GM18508 (cell line): ENCODE data around the gene TNS3.
"Not testable (repeated sequence)": the region's sequence is repeated elsewhere in the genome, so short reads cannot be mapped to it uniquely, and the experiment has no call there.

Source experiments
- ATAC-seq: cut with Tn5 transposase; IDR thresholded peaks from one replicate; pipeline ENCODE4 v1.9.1; 2021; ENCODE audit warnings: moderate number of reproducible peaks; ENCODE audit not compliant: insufficient read depth, unreplicated experiment

TNS3 gene

DNA sequence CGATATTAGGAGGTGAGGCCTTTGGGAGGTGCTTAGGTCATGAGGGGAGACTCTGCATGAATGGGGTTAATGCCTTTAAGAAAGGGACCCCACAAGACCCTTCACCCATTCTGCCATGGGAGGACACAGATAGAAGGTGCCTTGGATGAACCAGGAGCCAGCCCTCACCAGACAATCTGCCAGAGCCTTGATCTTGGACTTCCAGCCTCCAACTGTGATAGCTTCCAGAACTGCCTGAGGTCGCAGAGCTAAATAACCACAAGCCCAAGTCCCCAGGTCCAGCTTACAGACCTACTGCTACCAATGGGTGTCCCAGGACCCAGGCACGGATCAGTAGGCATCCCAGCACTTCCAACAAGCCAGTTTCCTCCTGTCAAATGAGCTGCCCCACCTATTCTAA lies 37.5 kb downstream of the TNS3 start:
- ATAC-seq: no peak

DNA sequence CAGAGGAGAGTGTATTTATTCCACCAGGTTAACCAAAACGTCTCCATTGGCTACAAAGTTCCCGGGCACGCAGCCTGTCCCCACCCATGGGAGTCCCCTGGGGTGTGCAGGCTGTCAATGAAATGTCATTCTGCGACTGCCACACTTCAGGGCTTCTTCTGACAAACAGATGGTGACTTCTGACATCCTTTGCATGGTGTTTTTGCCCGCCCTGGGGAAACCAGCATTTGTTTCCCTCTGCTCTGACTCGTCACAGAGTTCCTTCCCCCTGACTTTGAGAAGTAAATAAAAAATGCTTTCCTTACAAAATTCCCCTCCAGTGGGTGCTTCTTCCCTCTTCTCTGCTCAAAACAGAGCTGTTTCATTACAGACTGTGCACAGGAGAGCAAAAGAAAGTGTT lies 38.2 kb downstream of the TNS3 start:
- ATAC-seq: no peak

DNA sequence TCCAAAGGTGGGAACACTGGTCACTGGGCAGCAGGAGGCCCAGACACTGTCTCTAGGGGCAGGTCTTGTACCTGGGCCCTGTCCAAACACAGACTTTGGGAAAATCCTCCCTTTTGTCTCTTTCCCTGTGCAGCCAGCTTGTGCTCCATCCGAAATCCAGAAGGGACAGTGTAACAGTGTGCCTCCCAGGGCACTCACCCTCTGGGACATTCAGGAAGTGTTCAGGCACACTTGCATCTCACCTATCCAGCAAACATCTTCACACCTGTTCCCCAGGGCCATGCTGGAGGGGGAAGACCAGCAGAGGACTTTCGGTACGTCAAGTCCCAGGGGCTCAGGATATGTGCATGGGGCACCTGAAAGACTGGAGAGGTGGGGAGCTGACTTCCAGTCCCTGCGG lies 38.9 kb downstream of the TNS3 start:
- no peak for ATAC-seq

DNA sequence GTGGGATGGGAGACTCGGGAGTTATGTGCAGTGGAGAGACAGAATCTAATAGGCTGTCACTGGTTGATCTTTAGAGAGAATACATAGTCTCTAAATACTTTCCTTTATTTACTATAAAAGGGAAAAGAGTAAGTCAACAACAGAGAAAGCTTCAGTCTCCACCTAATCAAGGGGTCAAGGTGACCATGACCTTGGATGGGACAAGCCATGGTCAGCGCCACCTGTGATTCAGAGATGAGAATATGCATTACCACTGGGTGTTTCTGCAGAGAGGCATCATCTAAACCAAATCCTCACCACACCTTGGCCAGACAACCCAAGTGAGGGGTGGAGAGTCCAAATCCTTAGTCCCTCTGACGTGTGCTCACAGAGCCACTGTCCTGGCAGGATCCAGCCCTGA lies 39.9 kb downstream of the TNS3 start:
- ATAC-seq: no peak

DNA sequence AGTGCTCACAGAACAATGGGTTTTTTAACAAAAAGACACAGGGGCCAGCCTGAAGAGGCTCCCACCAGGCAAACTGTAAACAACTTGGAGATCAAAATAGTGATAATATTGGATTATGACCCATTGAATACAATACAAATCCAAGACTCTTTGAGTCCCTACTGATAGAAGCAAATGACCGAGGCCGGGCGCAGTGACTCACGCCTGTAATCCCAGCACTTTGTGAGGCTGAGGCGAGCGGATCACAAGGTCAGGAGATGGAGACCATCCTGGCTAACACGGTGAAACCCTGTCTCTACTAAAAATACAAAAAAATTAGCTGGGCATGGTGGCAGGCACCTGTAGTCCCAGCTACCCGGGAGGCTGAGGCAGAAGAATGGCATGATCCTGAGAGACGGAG lies 40.4 kb downstream of the TNS3 start:
- not testable (repeated sequence) for ATAC-seq

DNA sequence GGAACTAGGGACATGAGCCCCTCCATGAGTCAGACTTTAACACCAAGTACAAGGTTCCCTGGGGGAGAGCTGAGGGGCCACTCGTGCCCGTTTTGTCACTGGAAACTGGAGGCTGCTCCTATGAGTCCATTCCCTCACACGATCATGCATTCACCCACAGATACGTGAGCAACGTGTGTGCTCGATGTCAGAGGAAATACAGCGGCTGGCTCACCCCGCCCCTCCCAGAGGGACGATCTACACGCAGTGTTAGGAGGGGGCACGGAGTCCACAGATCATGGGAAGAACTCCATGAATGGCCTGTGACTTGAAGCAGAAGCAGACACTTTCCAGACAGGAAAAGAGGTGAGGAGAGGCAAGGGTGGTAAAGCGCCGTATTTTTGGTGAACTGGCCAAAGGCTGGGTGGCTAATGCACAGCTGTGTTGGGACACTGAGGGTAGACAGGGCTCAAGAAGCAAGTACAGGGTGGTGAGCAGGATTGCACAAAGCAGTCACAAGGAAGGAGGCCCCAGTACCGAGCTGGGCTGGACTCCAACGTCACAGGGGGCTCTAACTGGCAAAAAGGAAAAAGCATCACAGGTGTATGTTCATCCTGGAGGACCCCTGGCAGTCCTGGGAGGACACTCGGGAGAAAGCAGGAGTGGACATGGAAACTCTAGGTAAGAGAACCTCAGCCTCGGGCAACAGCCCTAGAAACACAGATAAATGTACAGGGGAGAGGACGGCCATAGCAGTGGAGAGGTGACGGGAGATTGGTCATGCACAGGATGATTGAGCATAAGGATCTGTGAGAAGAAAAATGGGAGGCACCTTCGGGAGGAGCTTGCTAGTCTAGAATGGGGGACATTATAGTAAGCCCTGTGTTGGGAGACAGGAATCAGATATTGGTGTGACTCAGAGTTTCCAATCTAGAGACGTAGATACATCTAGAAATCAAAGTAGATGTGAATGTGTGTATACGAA lies 41.2 kb downstream of the TNS3 start:
- ATAC-seq: no peak

DNA sequence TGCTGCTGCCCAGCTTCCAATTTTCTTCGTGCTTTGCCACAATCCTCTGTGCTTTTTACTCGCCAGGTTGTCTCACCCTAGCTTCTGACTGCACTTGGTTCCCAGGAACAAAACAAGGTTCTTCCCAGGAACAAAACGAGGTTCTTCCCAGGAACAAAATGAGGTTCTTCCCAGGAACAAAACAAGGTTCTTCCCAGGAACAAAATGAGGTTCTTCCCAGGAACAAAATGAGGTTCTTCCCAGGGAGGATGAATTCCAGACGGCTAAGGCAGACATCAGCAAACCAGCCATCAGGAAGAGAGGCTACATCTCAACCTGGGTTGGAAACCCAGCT lies 41.9 kb downstream of the TNS3 start:
- ATAC-seq: no peak

DNA sequence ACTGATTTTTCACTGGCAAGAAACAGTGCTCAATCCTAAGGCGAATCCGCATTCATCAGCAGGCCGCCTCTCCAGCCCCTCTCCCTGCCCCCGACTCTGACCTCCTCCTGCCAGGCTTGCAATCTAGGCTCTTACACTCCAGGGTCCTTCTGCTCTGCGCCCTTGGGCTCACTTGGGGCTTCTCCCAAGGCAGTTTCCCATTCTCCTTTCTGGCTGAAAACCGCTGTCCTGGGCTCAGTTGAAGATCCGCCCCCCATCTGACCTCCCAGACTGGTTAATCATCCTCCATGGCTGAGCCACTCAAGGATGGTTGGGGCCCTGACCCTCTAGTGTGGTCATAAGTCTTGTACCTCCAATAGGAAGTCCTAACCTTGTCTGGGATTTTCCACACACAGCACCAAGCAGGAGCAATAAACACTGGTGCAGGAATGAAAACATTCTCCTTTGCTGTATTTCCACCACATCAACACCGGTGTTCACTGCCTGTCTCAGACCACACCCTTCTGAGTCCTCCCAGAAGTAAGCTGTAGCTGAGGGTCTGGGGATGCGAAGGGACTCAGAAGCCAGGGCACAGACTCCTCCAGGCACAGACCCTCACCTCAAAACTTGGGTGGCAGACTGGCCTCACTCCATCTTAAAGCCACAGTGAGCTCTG lies 42.4 kb downstream of the TNS3 start:
- no peak for ATAC-seq

DNA sequence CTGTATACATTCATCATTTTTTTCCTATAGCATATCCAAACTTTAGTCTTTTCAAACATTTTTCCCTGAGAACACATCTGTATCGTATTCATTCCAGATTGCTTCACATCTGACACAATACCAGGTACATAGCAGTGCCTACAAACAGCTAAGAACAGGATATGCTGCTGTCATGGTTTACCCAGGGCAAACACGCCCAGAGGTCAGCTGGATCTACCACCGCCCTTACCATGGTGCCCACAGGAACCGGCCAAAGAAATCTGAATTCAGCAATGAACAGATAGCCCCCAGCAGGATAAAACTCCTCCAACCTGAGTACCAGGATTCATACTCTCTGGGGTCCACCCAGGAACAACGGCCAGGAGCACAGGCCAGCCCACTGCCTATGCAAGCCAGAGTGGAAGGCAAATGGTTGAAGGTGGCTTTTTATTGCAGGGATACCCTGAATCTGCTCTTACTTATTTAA lies 43.0 kb downstream of the TNS3 start:
- ATAC-seq: no peak

DNA sequence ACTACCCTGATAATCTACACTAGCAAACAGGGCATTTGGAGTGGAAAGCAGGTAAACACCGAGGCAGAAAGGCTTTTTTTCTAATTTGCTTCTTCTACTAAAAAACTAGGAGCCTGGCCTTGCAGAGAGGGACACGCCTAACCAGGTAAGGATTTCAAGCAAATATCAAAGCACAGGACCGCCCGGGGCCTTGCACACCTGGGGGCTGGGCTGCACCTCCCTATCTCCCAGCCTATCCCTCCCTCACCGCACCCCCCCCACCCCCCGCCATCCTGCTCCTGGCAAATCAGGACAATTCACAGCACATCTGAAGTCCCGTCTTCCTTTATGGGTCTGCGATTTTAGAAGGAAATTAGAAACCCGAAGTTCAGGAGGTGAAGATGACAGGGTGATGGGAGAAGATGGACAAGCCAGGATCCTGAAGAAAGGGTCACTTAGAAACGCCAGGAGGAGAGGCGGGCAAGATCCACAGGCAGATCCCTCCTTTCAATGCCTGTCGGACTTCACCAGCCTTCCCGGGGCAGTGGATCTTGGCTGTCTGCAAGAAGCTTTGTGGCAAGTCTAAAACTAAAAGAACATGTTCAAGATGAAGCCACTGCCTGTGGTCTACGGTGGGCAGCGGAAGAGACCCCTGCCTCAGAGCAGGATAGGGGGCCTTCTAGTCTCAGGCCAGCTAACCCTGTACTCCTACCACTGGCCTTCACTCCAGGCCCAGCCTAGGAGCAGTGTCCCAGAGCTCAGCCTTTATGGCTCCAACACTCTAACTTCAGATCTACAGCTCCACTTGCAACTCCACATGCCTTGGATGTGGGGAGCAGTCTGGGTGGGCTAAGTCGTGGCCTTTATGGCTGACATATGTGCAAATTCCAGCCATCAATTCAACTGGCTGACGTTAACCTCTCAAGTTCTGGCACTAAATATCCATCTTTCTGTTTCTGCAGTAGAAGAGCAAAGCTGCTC lies 43.9 kb downstream of the TNS3 start:
- no peak for ATAC-seq

DNA sequence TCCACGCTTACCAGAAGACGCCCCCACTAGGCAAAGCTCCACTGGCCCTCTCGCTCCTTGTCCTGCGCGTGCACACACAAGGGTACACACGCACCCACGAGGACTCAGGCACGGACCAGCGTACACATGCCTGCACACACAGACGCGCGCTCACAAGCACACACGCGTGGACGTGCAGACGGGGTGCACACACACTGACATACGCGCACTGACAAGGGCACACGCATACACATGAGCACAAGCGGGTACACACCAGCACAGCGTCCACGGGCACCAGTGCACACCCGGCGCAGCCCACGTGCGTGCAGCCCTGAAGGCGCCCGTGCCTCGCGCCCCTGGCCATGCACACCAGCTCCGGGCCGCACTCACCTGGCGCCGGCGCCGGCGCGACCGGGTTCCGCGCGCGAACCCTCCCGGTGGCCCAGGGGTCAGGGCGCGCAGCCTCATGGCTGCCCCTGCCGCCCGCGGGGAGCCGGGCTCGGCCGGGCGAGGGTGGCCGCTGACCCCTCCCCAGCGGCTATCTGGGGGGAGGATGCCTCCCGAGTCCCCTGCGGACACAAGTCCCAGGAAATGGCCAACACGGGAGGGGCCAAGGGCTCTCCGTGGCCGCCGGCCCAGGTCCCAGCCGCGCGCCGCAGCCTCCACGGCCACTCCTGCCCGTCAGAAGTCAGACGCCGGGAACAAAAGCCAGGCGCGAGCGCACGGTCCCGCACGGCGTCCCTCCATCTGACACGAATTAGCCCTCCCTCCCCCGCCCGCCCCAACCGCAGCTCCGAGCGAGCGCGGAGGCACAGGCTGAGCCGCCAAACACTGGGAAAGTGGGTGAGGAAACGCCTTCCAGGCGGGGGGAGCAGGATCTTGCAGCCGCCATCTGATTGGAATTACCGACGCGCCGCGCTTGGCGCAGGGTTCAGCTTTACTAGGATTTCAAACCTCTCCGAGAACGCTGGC lies 45.0 kb downstream of the TNS3 start:
- no peak for ATAC-seq

DNA sequence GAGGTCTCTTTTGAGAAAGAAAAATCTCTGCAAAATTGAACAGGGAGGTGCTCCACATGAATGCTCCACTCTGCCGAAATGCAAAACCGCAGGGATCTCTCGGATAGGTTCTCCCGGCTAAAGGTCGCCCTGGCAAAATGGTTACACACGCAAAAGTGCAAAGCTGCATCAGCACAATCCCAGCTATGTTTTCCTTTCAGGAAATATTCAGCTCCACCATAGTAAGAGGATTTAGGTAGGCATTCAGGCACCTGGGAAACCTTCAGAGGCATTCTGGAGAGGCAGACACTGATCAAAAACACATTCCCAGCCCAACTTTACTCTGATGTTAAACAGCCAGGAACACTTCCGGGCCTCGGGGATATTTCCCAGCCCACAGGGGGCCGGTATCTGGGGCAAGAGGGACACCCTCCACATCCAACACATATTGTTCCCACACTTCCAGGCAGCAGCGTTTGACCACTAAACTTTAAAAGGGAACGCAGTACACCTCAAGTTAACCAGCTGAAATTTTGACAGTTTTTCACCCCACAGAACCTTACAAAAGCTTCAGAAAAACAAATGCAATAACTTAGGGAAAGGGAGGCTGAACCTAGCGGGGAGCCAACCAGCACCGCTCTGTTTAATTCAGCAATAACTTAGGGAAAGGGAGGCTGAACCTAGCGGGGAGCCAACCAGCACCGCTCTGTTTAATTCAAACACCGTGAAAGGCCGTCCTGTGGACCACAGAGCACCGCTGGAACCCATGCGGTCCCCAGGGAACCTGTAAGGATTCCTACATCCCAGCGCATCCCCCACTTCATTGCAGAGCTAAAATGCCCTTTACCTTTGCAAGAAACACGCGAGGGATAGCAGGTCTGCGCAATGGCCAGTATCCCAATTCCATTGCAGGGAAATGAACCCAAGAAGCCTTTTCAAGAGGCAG lies 45.9 kb downstream of the TNS3 start:
- ATAC-seq: no peak

DNA sequence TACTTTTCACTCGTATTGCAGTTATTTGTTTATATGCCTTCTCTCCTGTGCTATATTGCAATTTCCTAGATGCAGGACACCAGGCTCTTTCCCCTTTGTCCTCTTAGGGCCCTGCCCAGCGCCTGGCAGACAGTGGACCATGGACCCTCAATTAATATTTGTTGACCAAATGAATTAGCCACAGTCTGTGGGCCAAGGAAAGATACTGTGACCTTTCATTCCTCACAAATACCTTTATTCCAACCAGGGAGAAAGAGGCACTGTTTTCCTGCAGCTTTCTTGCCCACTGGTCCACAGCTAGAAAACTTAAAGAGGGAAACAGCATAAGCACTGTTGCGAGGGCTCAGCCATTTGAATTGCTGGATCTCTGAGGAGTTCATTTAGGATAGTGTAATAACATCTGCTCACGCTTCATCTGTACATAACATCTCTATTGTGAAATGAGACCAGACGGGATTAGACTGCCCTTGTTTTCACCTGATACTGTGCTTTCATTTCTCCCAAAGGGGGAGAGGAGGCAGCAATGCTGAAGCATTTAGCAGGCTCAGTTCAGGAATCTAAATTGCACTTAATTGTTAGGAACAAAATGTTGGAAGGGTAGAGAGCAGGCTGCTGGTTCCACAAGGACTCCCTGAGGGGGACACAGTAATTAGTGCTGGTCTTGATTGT lies 46.7 kb downstream of the TNS3 start:
- ATAC-seq: no peak

DNA sequence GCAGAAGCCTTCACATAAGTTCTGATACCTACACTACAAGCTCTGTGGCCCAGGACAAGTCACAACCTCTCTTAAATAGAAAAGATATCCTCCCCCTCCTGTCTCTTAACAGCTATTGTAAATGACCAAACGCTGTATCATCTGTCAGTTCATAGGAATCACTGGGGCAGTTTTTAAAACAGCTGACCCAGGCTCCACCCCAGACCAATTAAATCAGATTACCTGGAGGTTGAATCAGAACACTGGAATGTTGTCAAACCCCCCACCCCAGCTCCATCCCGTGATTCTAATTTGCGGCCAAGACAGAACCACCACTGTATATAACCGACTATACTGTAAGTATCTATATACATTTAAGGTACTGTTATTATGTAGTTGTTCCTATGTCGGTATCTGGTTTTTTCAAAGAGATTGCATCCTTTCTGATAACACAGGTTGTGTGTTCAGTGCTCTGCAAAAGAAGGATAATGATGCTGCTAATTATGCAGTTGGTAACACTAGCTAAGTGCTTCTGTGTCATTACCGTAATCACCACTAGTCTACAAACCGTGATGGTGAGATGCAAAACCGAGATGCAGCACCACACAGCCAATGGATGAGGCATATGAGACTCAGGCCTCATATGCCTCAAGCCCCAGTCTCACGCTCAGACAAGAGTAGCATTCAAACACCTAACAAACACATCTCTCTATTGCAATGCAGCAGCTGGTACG lies 47.4 kb downstream of the TNS3 start:
- no peak for ATAC-seq

DNA sequence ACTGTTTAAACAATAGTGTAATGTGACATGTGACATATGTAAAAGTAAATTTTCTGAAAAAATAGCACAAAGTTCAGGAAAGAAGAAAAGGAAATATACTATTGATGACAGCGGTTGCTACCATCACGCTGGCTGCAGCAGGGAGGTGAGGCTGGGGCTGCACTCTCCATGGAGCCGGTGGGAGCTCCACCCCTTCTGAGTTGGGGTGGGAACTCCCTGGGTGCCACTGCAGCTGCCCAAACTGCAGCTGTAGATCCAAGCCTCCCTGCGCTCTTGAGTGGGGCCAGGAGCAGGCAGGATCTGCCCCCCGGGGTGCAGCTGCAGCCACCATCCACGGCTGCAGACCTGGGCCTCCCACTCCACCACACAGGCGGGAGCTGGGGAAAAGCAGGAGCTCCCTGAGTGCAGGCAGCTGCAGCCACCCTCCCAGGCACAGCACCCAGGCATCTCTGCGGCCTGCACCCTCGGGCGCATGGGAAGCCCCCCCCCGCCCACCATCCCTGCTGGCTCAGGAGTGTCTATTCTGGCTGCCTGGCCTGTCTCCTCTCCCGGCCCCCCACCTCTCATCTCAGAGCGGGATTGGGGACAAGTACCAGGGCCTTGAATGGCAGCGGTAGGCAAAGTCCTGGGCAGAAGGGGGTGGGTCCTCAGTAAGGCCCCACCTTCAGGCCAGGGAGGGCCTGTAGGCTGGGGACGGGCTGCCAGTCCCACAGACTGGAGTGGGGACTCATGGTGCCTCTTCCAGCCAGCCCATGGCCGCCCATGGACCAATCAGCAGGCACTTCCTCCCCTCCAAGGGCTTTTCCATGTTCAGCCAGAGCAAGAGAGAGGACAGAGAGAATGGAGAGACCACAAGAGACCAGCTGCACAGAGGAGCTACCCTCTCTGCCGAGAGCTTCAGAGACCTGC lies 50.1 kb downstream of the TNS3 start:
- ATAC-seq: no peak

DNA sequence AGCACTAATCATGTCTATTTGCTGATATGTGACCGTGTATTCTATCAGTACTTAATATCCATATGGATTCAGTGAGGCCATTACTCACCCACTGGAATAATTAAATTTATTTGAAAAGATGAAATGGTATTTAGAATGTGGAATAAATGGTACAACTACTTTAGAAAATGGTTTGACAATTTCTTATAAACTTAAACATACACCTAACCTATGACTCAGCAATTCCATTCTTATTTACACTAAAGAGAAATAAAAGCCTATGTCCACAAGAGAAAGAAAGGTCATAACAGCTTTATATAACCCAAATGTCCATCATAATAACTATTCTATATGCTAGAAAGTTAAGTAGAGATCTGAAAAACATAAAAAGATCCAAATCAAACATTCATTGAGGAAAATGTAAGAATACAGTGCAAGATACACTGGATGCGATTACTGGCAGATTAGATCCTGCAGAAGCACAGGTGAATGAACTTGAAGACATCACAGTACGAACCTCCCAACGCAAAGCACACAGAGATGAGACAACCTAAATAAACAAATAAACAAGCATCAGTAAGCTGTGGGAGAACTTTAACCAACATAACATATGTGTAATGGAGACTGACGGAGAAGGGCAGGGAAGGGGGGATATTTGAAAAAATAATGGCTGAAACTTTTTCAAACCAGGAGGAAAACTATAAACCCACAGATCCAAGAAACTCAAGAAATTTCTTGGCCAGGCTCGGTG lies 51.9 kb downstream of the TNS3 start:
- ATAC-seq: no peak
